GM23338 (cell line): ENCODE results near the gene JAKMIP1. TPM values are rescaled to one million over a fixed set of nuclear protein-coding genes. Genes with fewer than 3 reads are reported as not detected.
A peak's percentile ranks its signal among the peaks of the same experiment; 100 is the strongest.

Experiments used
- ATAC-seq: fragments of 200-7000 bp; cut with Tn5 transposase; 3 replicates; pipeline ENCODE4 v1.9.1; 2020
- DNase-seq: peaks from one replicate; pipeline ENCODE4 v3.0.0-alpha.2; 2015; ENCODE audit warnings: low spot score
- H2AFZ ChIP-seq: fragments of 200-600 bp; sonication (generic); 2 replicates; pipeline ENCODE4 v1.8.0; 2016; ENCODE audit warnings: antibody characterized with exemption, mild to moderate bottlenecking, moderate library complexity
- H3F3A ChIP-seq: fragments of 200-600 bp; sonication (generic); replicated peaks from 2 replicates; pipeline ENCODE4 v1.8.0; 2017; ENCODE audit warnings: antibody characterized with exemption, mixed run types, low read depth
- H3K27ac ChIP-seq: fragments of 200-600 bp; sonication (generic); 2 replicates; pipeline ENCODE4 v1.6.1; 2016; ENCODE audit warnings: low read depth
- H3K27me3 ChIP-seq: fragments of 200-600 bp; sonication (generic); 2 replicates; pipeline ENCODE4 v1.8.0; 2016; ENCODE audit warnings: mild to moderate bottlenecking, mixed run types, moderate library complexity; ENCODE audit not compliant: insufficient read depth
- H3K36me3 ChIP-seq: fragments of 200-600 bp; sonication (generic); 2 replicates; pipeline ENCODE4 v1.8.0; 2016; ENCODE audit warnings: mild to moderate bottlenecking; ENCODE audit not compliant: insufficient read depth
- H3K4me1 ChIP-seq: fragments of 200-600 bp; sonication (generic); 2 replicates; pipeline ENCODE4 v1.8.0; 2016; ENCODE audit warnings: mild to moderate bottlenecking, moderate library complexity; ENCODE audit not compliant: insufficient read depth
- H3K4me2 ChIP-seq: fragments of 200-600 bp; sonication (generic); 2 replicates; pipeline ENCODE4 v1.7.1; 2017; ENCODE audit warnings: mixed run types
- H3K4me3 ChIP-seq: fragments of 200-600 bp; sonication (generic); 2 replicates; pipeline ENCODE4 v1.6.1; 2016; ENCODE audit warnings: mixed run types
- H3K79me2 ChIP-seq: fragments of 200-600 bp; sonication (generic); replicated peaks from 2 replicates; pipeline ENCODE4 v1.8.0; 2017; ENCODE audit warnings: mild to moderate bottlenecking; ENCODE audit not compliant: insufficient read depth
- H3K9me2 ChIP-seq: fragments of 200-600 bp; sonication (generic); 2 replicates; pipeline ENCODE4 v1.8.0; 2017; ENCODE audit not compliant: insufficient read depth
- H4K20me1 ChIP-seq: fragments of 200-600 bp; sonication (generic); replicated peaks from 2 replicates; pipeline ENCODE4 v1.8.0; 2017; ENCODE audit warnings: mild to moderate bottlenecking; ENCODE audit not compliant: insufficient read depth
- H3K27ac Mint-ChIP-seq: 2 replicates; pipeline ENCODE4 v1.8.0; 2020; ENCODE audit warnings: inconsistent platforms, mild to moderate bottlenecking, moderate library complexity, mixed read lengths
- H3K27me3 Mint-ChIP-seq: 3 replicates; pipeline ENCODE4 v1.8.0; 2022; ENCODE audit warnings: low read depth, mild to moderate bottlenecking, moderate library complexity, mixed read lengths, inconsistent platforms; ENCODE audit not compliant: insufficient read depth, poor library complexity
- H3K36me3 Mint-ChIP-seq: 3 replicates; pipeline ENCODE4 v1.8.0; 2021; ENCODE audit warnings: low read depth, mild to moderate bottlenecking, inconsistent platforms, moderate library complexity, mixed read lengths
- H3K4me1 Mint-ChIP-seq: 3 replicates; pipeline ENCODE4 v1.8.0; 2020; ENCODE audit warnings: mild to moderate bottlenecking, inconsistent platforms, mixed read lengths
- H3K4me3 Mint-ChIP-seq: 3 replicates; pipeline ENCODE4 v1.8.0; 2021; ENCODE audit warnings: moderate library complexity, mild to moderate bottlenecking, inconsistent platforms, mixed read lengths
- H3K9me3 Mint-ChIP-seq: 3 replicates; pipeline ENCODE4 v1.8.0; 2020; ENCODE audit warnings: moderate library complexity, mild to moderate bottlenecking, inconsistent platforms, mixed read lengths
- CREB1 ChIP-seq: fragments of 250-450 bp; sonication (Bioruptor Pico); IDR thresholded peaks from 2 replicates; pipeline ENCODE4 v1.5.0; 2020; ENCODE audit warnings: low read depth, mild to moderate bottlenecking, moderate library complexity
- CTCF ChIP-seq, 2 experiments: fragments of 200-600 bp in 1 of 2; sonication (generic) in 1 of 2; conservative IDR thresholded peaks; 2 replicates each; pipeline versions ENCODE4 v1.5.1 to v1.6.1; 2016 to 2017; ENCODE audit warnings: antibody characterized with exemption in 2 of 2, low read depth in 2 of 2, mild to moderate bottlenecking in 2 of 2, moderate library complexity in 1 of 2
- EZH2 ChIP-seq: fragments of 200-600 bp; sonication (generic); IDR thresholded peaks from one replicate; pipeline ENCODE4 v1.8.0; 2017; ENCODE audit warnings: antibody characterized with exemption, mild to moderate bottlenecking, low read depth; ENCODE audit not compliant: unreplicated experiment
- EZH2phosphoT487 ChIP-seq: fragments of 200-600 bp; sonication (generic); IDR thresholded peaks from one replicate; pipeline ENCODE4 v1.8.1; 2018; ENCODE audit warnings: antibody characterized with exemption; ENCODE audit not compliant: unreplicated experiment
- JUNB ChIP-seq: IDR thresholded peaks from one replicate; pipeline ENCODE4 v1.6.1; 2016; ENCODE audit warnings: antibody characterized with exemption; ENCODE audit not compliant: unreplicated experiment
- NANOG ChIP-seq: IDR thresholded peaks from 2 replicates; pipeline ENCODE4 v1.6.1; 2016; ENCODE audit warnings: antibody characterized with exemption, borderline replicate concordance
- POLR2AphosphoS5 ChIP-seq: IDR thresholded peaks from 2 replicates; pipeline ENCODE4 v1.6.1; 2016; ENCODE audit warnings: antibody characterized with exemption, low read depth
- STAT1 ChIP-seq: IDR thresholded peaks from one replicate; pipeline ENCODE4 v1.6.1; 2016; ENCODE audit warnings: antibody characterized with exemption; ENCODE audit not compliant: unreplicated experiment
- ZNF114 ChIP-seq: fragments of 250-450 bp; sonication (Bioruptor Pico); IDR thresholded peaks from 2 replicates; pipeline ENCODE4 v1.5.0; 2020; ENCODE audit warnings: mild to moderate bottlenecking, moderate library complexity
- ZNF331 ChIP-seq: fragments of 250-450 bp; sonication (Bioruptor Pico); IDR thresholded peaks from 2 replicates; pipeline ENCODE4 v1.5.0; 2020; ENCODE audit warnings: low read depth, mild to moderate bottlenecking, moderate library complexity
- polyA plus RNA-seq: library from polyadenylated mRNA; unstranded; fragments of >200 nt; fragmentation: Nextera tagmentation; extraction: Ambion mirVana; gene quantifications from 2 replicates; pipeline ENCODE4 v1.2.1, GENCODE V29; 2016
- total RNA-seq: library from RNA; depleted of rRNA; stranded (reverse); fragments of >200 nt; shearing (Covaris generic); gene quantifications from 2 replicates; pipeline ENCODE4 v1.2.3, GENCODE V29; 2014
- TF ChIP-seq, protein P1 (sequence below): fragments of 250-450 bp; sonication (Bioruptor Pico); IDR thresholded peaks from 2 replicates; pipeline ENCODE4 v1.5.0; 2020; ENCODE audit warnings: mild to moderate bottlenecking, moderate library complexity
- TF ChIP-seq, protein P2 (sequence below): IDR thresholded peaks from 2 replicates; pipeline ENCODE4 v1.6.1; 2016; ENCODE audit warnings: antibody characterized with exemption
- TF ChIP-seq, protein P3 (sequence below): IDR thresholded peaks from one replicate; pipeline ENCODE4 v1.6.1; 2018; ENCODE audit warnings: antibody characterized with exemption; ENCODE audit not compliant: unreplicated experiment

JAKMIP1 gene
- total and polyA plus RNA-seq, 2 experiments from 2014 or later, result 4.6 to 5.1 TPM

- TF ChIP-seq ZNF114 (no peak), EZH2 (no peak), POLR2AphosphoS5 (no peak), STAT1 (no peak), CREB1 (no peak), ZNF331 (CRISPR knock-in tag) (no peak), EZH2phosphoT487 (no peak), CTCF (conservative IDR thresholded peaks at IDR 0.05; ENCODE audit: low read depth in 2 of 2) (no peak), NANOG (no peak), JUNB (no peak)
- TF ChIP-seq, protein P1, sequence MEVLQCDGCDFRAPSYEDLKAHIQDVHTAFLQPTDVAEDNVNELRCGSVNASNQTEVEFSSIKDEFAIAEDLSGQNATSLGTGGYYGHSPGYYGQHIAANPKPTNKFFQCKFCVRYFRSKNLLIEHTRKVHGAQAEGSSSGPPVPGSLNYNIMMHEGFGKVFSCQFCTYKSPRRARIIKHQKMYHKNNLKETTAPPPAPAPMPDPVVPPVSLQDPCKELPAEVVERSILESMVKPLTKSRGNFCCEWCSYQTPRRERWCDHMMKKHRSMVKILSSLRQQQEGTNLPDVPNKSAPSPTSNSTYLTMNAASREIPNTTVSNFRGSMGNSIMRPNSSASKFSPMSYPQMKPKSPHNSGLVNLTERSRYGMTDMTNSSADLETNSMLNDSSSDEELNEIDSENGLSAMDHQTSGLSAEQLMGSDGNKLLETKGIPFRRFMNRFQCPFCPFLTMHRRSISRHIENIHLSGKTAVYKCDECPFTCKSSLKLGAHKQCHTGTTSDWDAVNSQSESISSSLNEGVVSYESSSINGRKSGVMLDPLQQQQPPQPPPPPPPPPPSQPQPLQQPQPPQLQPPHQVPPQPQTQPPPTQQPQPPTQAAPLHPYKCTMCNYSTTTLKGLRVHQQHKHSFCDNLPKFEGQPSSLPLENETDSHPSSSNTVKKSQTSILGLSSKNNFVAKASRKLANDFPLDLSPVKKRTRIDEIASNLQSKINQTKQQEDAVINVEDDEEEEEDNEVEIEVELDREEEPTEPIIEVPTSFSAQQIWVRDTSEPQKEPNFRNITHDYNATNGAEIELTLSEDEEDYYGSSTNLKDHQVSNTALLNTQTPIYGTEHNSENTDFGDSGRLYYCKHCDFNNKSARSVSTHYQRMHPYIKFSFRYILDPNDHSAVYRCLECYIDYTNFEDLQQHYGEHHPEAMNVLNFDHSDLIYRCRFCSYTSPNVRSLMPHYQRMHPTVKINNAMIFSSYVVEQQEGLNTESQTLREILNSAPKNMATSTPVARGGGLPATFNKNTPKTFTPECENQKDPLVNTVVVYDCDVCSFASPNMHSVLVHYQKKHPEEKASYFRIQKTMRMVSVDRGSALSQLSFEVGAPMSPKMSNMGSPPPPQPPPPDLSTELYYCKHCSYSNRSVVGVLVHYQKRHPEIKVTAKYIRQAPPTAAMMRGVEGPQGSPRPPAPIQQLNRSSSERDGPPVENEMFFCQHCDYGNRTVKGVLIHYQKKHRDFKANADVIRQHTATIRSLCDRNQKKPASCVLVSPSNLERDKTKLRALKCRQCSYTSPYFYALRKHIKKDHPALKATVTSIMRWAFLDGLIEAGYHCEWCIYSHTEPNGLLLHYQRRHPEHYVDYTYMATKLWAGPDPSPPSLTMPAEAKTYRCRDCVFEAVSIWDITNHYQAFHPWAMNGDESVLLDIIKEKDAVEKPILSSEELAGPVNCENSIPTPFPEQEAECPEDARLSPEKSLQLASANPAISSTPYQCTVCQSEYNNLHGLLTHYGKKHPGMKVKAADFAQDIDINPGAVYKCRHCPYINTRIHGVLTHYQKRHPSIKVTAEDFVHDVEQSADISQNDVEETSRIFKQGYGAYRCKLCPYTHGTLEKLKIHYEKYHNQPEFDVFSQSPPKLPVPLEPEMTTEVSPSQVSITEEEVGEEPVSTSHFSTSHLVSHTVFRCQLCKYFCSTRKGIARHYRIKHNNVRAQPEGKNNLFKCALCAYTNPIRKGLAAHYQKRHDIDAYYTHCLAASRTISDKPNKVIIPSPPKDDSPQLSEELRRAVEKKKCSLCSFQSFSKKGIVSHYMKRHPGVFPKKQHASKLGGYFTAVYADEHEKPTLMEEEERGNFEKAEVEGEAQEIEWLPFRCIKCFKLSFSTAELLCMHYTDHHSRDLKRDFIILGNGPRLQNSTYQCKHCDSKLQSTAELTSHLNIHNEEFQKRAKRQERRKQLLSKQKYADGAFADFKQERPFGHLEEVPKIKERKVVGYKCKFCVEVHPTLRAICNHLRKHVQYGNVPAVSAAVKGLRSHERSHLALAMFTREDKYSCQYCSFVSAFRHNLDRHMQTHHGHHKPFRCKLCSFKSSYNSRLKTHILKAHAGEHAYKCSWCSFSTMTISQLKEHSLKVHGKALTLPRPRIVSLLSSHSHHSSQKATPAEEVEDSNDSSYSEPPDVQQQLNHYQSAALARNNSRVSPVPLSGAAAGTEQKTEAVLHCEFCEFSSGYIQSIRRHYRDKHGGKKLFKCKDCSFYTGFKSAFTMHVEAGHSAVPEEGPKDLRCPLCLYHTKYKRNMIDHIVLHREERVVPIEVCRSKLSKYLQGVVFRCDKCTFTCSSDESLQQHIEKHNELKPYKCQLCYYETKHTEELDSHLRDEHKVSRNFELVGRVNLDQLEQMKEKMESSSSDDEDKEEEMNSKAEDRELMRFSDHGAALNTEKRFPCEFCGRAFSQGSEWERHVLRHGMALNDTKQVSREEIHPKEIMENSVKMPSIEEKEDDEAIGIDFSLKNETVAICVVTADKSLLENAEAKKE (CRISPR knock-in tag), result no peak
- TF ChIP-seq, protein P2, sequence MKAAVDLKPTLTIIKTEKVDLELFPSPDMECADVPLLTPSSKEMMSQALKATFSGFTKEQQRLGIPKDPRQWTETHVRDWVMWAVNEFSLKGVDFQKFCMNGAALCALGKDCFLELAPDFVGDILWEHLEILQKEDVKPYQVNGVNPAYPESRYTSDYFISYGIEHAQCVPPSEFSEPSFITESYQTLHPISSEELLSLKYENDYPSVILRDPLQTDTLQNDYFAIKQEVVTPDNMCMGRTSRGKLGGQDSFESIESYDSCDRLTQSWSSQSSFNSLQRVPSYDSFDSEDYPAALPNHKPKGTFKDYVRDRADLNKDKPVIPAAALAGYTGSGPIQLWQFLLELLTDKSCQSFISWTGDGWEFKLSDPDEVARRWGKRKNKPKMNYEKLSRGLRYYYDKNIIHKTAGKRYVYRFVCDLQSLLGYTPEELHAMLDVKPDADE, result no peak
- TF ChIP-seq, protein P3, sequence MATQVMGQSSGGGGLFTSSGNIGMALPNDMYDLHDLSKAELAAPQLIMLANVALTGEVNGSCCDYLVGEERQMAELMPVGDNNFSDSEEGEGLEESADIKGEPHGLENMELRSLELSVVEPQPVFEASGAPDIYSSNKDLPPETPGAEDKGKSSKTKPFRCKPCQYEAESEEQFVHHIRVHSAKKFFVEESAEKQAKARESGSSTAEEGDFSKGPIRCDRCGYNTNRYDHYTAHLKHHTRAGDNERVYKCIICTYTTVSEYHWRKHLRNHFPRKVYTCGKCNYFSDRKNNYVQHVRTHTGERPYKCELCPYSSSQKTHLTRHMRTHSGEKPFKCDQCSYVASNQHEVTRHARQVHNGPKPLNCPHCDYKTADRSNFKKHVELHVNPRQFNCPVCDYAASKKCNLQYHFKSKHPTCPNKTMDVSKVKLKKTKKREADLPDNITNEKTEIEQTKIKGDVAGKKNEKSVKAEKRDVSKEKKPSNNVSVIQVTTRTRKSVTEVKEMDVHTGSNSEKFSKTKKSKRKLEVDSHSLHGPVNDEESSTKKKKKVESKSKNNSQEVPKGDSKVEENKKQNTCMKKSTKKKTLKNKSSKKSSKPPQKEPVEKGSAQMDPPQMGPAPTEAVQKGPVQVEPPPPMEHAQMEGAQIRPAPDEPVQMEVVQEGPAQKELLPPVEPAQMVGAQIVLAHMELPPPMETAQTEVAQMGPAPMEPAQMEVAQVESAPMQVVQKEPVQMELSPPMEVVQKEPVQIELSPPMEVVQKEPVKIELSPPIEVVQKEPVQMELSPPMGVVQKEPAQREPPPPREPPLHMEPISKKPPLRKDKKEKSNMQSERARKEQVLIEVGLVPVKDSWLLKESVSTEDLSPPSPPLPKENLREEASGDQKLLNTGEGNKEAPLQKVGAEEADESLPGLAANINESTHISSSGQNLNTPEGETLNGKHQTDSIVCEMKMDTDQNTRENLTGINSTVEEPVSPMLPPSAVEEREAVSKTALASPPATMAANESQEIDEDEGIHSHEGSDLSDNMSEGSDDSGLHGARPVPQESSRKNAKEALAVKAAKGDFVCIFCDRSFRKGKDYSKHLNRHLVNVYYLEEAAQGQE, result no peak
- Histone ChIP-seq H3K79me2 (no peaks in the 10 kb centered on the region), H3K27ac (no peak overlapping the region), H2AFZ (no peak overlapping the region), H3F3A (no peaks in the 10 kb centered on the region), H4K20me1 (no peaks in the 10 kb centered on the region), H3K36me3 (no peaks in the 10 kb centered on the region), H3K4me2 (no peak overlapping the region), H3K4me1 (peaks cover 10% of the 10 kb centered on the region), H3K9me2 (no peaks in the 10 kb centered on the region), H3K27me3 (no peaks in the 10 kb centered on the region; the same call in 1 of the 2 replicates), H3K4me3 (no peak overlapping the region)
- peaks cover 3% of the 10 kb centered on the region for H3K27me3 Mint-ChIP-seq
- DNase-seq, result no peak
- peaks cover 21% of the 10 kb centered on the region for H3K4me1 Mint-ChIP-seq
- ATAC-seq, result peak; percentile 24; the same call in 1 of the 3 replicates
- no peak overlapping the region for H3K4me3 Mint-ChIP-seq
- no peaks in the 10 kb centered on the region for H3K9me3 Mint-ChIP-seq
- no peaks in the 10 kb centered on the region for H3K36me3 Mint-ChIP-seq
- no peak overlapping the region for H3K27ac Mint-ChIP-seq
Observed at GRCh38 chr4:6122496-6122895, 77.9 kb downstream of the JAKMIP1 start.
